HG03139 (cell line): ENCODE measurements around the gene RGS3.

ENCODE experiments used
- ATAC-seq: cut with Tn5 transposase; IDR thresholded peaks from one replicate; pipeline ENCODE4 v1.9.1; 2021; ENCODE audit not compliant: unreplicated experiment

Gene RGS3

GRCh38 chr9:113568571-113569321 is 105.2 kb downstream of the RGS3 start:
- no peak for ATAC-seq

GRCh38 chr9:113569472-113570060 is 106.0 kb downstream of the RGS3 start:
- ATAC-seq: no peak

GRCh38 chr9:113570106-113570505 is 106.6 kb downstream of the RGS3 start:
- ATAC-seq: no peak

GRCh38 chr9:113570749-113571711 is 107.5 kb downstream of the RGS3 start:
- no peak for ATAC-seq

GRCh38 chr9:113572076-113572861 is 108.7 kb downstream of the RGS3 start:
- ATAC-seq: no peak

GRCh38 chr9:113573046-113573958 is 109.8 kb downstream of the RGS3 start:
- ATAC-seq: no peak

GRCh38 chr9:113573959-113574352 is 110.4 kb downstream of the RGS3 start:
- no peak for ATAC-seq

GRCh38 chr9:113574441-113575262 is 111.1 kb downstream of the RGS3 start:
- no peak for ATAC-seq

GRCh38 chr9:113577525-113578261 is 114.2 kb downstream of the RGS3 start:
- no peak for ATAC-seq

- ATAC-seq: no peak
Observed at GRCh38 chr9:113578279-113578865, 114.8 kb downstream of the RGS3 start.

GRCh38 chr9:113578882-113579282 is 115.4 kb downstream of the RGS3 start:
- ATAC-seq: peak; percentile 48

GRCh38 chr9:113579283-113580040 is 115.9 kb downstream of the RGS3 start:
- ATAC-seq: peak; percentile 17

GRCh38 chr9:113580041-113580953 is 116.8 kb downstream of the RGS3 start:
- ATAC-seq: no peak

GRCh38 chr9:113580954-113581311 is 117.4 kb downstream of the RGS3 start:
- no peak for ATAC-seq

GRCh38 chr9:113581865-113582697 is 118.6 kb downstream of the RGS3 start:
- peak; percentile 72 for ATAC-seq
